ENCODE data around the gene ARMC3.

The ARMC3 gene

DNA sequence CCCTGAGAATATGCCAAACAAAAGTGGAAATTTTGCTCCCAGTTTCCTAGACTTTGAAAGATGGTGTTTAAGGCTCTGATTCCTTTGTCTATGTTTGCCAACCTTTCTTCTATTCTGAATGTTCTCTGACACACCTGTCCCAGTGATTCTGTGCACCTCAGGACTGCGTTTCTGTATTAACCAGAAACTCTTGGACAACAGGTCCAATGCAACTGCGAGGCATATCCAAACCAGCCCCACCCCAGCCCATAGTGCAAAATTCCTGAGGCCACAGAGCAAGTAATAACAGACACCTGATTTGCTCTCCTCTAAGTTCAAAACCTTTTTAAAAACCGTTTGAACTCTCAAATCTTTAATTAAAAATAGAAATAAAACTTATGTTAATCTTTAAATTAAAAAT lies 130.5 kb downstream of the ARMC3 start:
- Histone ChIP-seq H3K27me3 (ENCODE audit: insufficient read depth, poor library complexity, severe bottlenecking) (no peaks in the 10 kb centered on the region), H3K27ac (replicated peaks) (no peak overlapping the region), H3K4me3 (replicated peaks; ENCODE audit: insufficient read depth, low read length) (no peak overlapping the region)
- TF ChIP-seq, protein P1, sequence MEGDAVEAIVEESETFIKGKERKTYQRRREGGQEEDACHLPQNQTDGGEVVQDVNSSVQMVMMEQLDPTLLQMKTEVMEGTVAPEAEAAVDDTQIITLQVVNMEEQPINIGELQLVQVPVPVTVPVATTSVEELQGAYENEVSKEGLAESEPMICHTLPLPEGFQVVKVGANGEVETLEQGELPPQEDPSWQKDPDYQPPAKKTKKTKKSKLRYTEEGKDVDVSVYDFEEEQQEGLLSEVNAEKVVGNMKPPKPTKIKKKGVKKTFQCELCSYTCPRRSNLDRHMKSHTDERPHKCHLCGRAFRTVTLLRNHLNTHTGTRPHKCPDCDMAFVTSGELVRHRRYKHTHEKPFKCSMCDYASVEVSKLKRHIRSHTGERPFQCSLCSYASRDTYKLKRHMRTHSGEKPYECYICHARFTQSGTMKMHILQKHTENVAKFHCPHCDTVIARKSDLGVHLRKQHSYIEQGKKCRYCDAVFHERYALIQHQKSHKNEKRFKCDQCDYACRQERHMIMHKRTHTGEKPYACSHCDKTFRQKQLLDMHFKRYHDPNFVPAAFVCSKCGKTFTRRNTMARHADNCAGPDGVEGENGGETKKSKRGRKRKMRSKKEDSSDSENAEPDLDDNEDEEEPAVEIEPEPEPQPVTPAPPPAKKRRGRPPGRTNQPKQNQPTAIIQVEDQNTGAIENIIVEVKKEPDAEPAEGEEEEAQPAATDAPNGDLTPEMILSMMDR (IDR thresholded peaks at IDR 0.05; ENCODE audit: insufficient read depth, low read length): no peak
- TF ChIP-seq, protein P2, sequence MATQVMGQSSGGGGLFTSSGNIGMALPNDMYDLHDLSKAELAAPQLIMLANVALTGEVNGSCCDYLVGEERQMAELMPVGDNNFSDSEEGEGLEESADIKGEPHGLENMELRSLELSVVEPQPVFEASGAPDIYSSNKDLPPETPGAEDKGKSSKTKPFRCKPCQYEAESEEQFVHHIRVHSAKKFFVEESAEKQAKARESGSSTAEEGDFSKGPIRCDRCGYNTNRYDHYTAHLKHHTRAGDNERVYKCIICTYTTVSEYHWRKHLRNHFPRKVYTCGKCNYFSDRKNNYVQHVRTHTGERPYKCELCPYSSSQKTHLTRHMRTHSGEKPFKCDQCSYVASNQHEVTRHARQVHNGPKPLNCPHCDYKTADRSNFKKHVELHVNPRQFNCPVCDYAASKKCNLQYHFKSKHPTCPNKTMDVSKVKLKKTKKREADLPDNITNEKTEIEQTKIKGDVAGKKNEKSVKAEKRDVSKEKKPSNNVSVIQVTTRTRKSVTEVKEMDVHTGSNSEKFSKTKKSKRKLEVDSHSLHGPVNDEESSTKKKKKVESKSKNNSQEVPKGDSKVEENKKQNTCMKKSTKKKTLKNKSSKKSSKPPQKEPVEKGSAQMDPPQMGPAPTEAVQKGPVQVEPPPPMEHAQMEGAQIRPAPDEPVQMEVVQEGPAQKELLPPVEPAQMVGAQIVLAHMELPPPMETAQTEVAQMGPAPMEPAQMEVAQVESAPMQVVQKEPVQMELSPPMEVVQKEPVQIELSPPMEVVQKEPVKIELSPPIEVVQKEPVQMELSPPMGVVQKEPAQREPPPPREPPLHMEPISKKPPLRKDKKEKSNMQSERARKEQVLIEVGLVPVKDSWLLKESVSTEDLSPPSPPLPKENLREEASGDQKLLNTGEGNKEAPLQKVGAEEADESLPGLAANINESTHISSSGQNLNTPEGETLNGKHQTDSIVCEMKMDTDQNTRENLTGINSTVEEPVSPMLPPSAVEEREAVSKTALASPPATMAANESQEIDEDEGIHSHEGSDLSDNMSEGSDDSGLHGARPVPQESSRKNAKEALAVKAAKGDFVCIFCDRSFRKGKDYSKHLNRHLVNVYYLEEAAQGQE (IDR thresholded peaks at IDR 0.05; ENCODE audit: insufficient replicate concordance, low read depth): no peak
- no peak for TF ChIP-seq SPI1 (IDR thresholded peaks at IDR 0.05; ENCODE audit: borderline replicate concordance, low read depth)
- TF ChIP-seq GABPA (IDR thresholded peaks at IDR 0.05; ENCODE audit: low read depth): no peak
- TF ChIP-seq POLR2AphosphoS5 (IDR thresholded peaks at IDR 0.05; ENCODE audit: low read depth): no peak
- DNase-seq (ENCODE audit: low read depth in 1 of 2, low spot score in 1 of 2): no peak

DNA sequence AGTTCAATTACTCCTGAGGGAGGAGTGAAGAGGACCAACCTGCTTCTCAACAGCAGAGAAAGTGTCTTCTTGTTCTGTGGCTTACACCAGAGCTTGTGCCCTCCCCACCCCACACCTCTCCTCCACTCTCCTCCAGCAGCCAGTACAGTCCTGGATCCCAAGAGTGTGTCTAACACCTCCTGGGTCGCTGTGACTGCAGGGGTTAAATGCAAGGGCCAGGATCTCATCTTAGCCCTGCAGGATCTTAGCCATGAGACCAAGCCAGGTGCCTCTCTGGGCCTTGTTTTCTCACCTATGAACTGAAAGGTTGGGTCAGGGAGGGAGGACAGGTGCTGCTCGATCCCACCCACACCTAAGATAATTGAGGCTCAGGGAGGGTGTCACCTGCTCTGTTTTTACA lies 133.1 kb downstream of the ARMC3 start:
- Histone ChIP-seq H3K27me3 (ENCODE audit: insufficient read depth, poor library complexity, severe bottlenecking) (no peaks in the 10 kb centered on the region), H3K27ac (replicated peaks) (no peak overlapping the region), H3K4me3 (replicated peaks; ENCODE audit: insufficient read depth, low read length) (no peak overlapping the region)
- TF ChIP-seq SPI1 (IDR thresholded peaks at IDR 0.05; ENCODE audit: borderline replicate concordance, low read depth) (no peak), GABPA (IDR thresholded peaks at IDR 0.05; ENCODE audit: low read depth) (no peak), POLR2AphosphoS5 (IDR thresholded peaks at IDR 0.05; ENCODE audit: low read depth) (no peak)
- TF ChIP-seq, protein P2 (IDR thresholded peaks at IDR 0.05; ENCODE audit: insufficient replicate concordance, low read depth): no peak
- TF ChIP-seq, protein P1 (IDR thresholded peaks at IDR 0.05; ENCODE audit: insufficient read depth, low read length): no peak
- DNase-seq (ENCODE audit: low read depth in 1 of 2, low spot score in 1 of 2): no peak

DNA sequence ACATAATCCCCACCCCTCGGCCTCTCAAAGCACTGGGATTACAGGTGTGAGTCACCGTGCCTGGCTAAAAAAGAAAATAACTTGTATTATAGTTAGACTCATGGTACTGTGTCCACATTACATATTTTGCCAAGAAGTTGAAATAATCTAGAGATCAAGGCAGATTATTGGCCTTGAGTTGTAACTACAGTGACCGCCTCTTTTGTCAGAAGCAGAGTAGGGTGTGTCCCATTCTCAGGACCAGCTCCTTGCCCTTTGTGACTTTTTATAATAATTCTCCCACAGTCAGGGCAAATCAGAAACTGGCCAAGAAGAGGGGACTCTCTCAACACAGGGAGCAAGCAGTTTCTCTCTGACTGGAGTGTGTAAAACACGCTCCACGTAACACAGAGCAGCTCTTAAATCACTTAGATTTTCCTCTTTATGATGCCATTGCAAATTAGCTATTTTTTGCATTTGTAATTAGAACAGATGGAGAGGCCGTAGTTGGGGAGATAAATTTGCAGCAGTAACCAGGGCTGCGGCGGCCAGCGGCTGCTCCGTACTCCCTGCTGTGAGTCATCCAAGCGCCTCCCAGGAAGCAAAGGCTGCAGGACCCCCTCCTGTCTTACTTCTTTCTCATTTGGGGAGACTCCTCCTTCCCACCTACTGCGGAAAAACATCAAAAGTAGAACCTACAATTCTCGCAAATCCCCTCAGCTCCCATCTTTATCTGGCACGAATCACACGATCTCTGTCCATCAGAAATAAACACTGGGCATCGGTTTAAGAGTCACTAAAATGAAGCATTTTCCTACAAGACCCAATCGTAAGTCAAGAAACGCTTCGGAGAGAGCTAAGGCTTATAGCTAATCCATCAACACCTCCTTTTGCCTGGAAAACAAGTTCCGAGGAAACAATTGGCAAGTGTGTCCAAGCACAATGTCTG lies 135.5 kb downstream of the ARMC3 start:
- Histone ChIP-seq H3K27me3 (ENCODE audit: insufficient read depth, poor library complexity, severe bottlenecking) (no peaks in the 10 kb centered on the region), H3K27ac (replicated peaks) (no peak overlapping the region), H3K4me3 (replicated peaks; ENCODE audit: insufficient read depth, low read length) (no peak overlapping the region)
- DNase-seq (ENCODE audit: low read depth in 1 of 2, low spot score in 1 of 2): no peak
- TF ChIP-seq GABPA (IDR thresholded peaks at IDR 0.05; ENCODE audit: low read depth) (no peak), SPI1 (IDR thresholded peaks at IDR 0.05; ENCODE audit: borderline replicate concordance, low read depth) (no peak), POLR2AphosphoS5 (IDR thresholded peaks at IDR 0.05; ENCODE audit: low read depth) (no peak)
- TF ChIP-seq, protein P1 (IDR thresholded peaks at IDR 0.05; ENCODE audit: insufficient read depth, low read length): no peak
- TF ChIP-seq, protein P2 (IDR thresholded peaks at IDR 0.05; ENCODE audit: insufficient replicate concordance, low read depth): no peak

Measured in HL-60 (cell line).